Measurements from ENCODE around the gene PLAC8.
A peak's percentile ranks its signal among the peaks of the same experiment; 100 is the strongest.
"Not testable (repeated sequence)": the region's sequence is repeated elsewhere in the genome, so short reads cannot be mapped to it uniquely, and the experiment has no call there.

PLAC8 gene

GRCh38 chr4:83111751-83112141 is 2.8 kb downstream of the PLAC8 start:
- not testable (repeated sequence) for DNase-seq

DNA sequence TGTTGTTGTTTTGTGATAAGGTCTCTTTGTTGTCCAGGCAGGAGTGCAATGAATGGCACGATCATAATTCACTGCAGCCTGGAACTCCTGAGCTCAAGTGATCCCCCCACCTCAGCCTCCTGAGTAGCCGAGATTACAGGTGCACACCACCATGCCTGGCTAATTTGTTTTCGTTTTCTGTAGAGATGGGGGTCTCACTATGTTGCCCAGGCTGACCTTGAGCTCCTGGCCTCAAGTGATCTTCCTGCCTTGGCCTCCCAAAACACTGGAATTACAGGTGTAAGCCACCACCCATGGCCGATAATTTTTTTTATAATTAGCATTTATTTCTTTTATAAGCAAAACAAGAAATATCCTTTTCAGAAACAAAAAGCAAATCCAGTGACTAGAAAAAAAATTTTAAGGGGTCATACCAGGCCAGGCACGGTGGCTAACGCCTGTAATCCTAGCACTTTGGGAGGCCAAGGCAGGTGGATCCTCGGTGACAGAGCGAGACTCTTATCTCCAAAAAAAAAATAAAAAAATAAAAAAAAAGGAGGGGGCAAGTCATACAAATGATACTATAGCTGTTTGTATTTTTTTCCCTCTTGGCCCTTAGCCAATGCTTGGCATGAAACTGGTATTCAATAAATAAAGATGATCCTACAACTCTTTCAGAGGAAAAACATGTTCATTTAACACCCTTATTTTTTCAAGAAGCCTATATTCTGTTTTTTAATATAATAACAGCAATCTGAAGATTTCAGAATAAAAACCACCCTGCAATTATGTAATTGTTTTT is 3.4 kb downstream of the PLAC8 start:
- DNase-seq: no peak

- DNase-seq: peak; percentile 86
Measured at GRCh38 chr4:83110223-83110945, 4.1 kb downstream of the PLAC8 start.

DNA sequence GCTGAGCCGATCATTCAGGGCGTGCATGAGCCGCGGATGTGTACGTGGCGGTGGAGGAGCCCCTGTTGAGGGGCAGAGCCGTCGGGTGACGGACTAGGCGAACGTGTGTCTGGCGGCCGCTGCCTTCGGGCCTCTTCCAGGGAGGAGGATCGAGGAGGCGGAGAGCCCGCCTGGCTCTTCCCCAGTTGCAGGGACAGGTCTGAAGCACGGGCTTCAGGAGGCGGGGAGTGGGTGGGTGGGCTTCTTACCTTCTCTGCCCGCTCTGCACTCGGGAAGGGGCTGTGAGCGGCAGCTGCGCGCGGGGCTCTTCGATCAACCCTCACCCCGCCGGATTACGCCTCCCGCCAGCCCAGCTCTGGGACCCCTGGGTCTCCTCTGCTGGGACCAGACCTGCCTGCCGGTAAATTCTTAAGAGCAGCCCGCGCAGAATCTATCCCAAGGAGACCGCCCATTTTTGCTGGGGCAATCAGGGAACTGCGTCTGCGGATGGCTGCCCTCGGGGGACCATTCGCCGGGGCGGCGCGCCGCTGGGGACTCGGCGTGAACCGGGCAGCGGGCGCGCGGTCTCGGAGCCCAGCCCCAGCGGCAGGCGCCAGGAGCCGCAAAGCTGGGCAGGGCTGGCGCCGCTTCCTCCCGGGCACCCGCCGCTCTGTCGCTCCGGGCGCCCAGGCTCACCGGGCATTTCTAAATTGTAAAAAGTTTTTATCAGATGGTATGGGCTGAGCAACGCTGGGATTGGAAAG is 4.9 kb downstream of the PLAC8 start:
- peak; percentile 35 for DNase-seq

- no peak for DNase-seq
Measured at GRCh38 chr4:83108101-83108861, 6.2 kb downstream of the PLAC8 start.

DNA sequence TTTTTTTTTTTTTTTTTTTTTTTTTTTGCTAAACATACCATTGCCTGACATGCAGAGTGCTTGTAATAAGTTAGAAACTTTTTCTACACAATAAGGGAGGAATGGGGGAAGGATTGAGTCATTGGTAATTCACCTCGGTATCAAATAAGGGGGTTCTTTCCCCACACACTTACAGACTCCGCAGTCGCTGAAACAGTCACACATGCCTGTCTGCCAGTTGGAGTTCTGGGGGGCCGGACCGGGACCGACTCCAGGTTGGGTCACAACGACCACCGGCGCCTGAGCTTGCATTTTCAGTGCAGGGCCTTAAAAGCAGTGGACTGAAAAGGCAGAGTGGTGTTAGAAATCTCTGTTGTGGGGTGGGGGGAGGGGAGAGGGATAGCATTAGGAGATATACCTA is 6.9 kb downstream of the PLAC8 start:
- no peak for DNase-seq

GRCh38 chr4:83104991-83105390 is 9.5 kb downstream of the PLAC8 start:
- no peak for DNase-seq

DNA sequence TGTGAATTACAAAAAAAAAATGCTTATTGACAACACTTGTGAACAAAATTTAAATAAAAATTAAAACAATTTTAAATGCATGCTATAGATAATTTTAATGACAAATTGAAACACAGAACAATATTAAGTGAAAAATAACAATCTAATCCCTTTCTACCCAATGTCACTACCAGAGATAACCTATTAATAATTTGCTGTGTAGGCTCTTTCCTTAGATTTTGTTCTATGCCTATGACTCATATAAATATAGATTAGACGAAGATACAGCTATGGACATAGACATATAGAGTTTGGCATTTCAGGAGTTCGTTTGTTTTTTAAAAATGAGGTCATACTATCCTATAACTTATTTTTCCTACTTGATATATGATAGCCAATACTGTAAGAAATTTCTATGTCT is 18.1 kb downstream of the PLAC8 start:
- no peak for DNase-seq

GRCh38 chr4:83093060-83093640 is 21.4 kb downstream of the PLAC8 start:
- DNase-seq: no peak

GRCh38 chr4:83089410-83090157 is 24.9 kb downstream of the PLAC8 start:
- no peak for DNase-seq

DNA sequence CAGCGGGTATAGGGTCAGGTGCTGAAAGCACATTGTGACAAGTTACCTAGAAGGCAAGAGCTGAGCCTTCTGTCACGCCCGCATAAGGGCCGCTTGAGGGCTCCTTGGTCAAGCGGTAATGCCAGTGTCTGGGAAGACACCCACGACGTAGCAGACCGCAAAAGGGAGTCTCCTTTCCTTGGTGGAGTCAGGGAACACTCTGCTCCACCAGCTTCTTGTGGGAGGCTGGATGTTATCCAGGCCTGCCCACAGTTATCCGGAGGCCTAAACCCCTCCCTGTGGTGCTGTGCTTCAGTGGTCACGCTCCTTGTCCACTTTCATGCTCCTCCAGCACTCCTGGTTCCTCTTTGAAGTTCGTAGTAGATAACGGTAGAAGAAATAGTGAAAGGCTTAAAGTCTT is 29.6 kb downstream of the PLAC8 start:
- DNase-seq: not testable (repeated sequence)

DNA sequence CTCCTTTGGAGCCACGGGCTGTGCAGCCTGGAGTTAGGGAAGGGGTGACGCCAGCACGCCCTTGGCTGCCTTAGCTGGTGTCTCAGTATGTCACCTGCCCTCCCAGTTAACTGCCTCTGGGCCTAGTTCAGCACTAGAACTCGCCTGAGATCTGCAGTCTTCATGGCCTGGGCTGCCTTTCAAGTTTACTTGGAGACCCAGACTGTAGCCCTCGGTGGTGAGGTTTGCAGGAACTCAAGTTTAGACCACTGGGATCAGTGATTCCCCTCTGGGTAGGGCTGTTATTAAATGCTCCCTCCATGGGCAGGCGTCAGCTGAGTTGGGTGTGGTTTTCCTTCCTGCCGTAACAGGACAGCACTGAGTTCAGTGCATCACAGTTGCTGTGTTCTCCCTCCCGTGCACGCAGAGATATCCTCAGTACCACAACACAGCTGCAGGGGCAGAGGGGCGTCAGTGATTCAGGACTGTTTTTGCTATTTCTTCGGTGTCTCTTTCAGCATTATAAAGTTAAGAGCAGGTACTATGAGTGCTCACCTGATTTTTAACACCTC is 30.5 kb downstream of the PLAC8 start:
- DNase-seq: peak; percentile 67

DNA sequence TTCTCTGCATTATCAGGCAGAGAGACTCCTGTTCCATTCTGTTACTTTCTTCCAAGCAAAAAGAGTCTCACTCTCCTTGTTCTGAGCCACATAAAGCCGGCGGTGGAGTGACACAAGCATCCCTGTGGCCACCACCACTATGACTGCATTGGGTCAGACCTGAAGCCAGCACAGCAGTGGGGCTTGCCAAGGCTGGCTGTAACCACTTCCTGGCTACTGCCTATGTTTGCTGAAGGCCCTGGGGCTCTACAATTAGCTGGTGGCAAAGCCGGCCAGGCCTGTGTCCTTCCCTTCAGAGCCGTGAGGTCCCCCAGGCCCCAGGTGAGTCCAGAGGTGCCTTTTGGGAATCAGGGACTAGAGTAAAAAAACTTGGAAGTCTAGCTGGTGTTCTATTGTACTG is 31.8 kb downstream of the PLAC8 start:
- DNase-seq: no peak

DNA sequence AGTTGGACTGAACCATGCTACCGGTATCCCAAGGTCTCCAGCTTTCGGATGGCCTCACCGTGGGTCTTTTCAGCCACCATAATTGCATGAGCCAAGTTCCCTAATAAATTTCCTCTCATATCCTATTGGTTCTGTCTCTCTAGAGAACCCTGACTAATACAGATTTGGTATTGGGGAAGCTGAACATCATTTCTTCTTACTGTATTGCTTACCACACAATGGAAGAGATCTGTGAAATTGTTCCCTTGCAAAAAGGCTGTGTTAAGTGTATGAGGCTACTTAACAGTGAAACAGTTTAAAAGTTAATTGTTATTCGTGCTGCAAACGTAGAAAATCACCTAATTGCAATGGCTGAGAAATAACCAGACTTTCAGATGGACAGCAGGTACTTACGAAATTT is 34.0 kb downstream of the PLAC8 start:
- DNase-seq: no peak

DNA sequence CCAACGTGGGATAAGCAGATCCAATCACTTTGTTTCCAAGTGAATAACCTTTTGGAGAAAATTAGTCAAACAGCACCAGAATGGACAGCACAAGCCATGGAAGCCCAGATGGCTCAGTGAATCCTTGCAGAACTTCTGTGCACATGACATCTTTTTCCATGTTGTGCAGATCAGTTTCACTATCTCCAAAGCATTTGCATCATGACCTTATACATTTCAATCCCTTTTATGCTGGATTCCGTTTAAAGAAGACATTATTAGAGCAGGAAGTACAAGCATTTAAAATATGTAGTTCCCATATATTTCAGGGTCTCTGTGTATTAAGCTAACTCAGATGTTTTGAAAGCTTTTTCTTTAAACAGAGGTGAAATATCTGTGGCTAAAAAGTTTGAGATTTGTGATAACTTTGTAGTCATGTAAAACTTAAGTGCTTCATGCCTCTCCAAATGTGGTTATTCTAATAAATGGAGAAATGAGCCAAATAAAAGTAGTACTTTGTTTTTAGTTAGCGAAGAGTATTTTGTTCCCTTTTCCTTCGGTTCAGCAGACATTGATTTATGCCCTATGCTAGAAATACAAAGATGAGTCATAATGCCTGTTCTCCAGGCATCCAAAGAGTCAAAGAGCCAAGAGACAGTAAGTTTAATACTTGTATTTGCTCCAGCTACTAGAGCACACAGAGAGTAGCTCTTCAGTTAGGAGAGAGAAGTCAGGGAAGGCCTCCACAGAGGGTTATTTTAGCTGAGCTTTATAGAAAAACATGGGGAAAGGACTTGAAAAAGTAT is 39.0 kb downstream of the PLAC8 start:
- DNase-seq: no peak

GRCh38 chr4:83074783-83075182 is 39.7 kb downstream of the PLAC8 start:
- not testable (repeated sequence) for DNase-seq

GRCh38 chr4:83074086-83074704 is 40.3 kb downstream of the PLAC8 start:
- DNase-seq: peak; percentile 63

- no peak for DNase-seq
Measured at GRCh38 chr4:83071116-83071515, 43.4 kb downstream of the PLAC8 start.

DNA sequence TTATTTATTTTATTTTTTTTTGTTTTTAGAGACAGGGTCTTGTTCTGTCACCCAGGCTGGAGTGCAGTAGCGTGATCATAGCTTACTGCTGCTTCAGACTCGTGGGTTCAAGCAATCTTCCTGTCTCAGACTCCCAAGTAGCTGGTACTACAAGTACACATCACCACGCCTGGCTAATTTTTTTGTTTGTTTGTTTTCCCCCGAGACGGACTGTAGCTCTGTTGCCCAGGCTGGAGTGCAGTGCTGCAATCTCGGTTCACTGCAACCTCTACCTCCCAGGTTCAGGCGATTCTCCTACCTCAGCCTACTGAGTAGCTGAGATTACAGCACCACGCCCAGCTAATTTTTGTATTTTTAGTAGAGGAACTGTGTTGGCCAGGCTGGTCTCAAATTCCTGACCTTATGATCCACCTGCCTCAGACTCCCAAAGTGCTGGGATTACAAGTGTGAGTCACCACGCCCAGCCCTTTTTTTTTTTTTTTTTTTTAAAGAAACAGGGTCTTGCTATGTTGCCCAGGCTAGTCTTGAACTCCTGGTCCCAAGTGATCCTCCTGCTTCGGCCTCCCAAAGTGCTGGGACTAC is 47.4 kb downstream of the PLAC8 start:
- DNase-seq: no peak

- no peak for DNase-seq
Measured at GRCh38 chr4:83065266-83065665, 49.3 kb downstream of the PLAC8 start.

Data from CD4-positive, alpha-beta T cell treated with Interleukin-15 for 1 hour (primary cell).